Measurements from ENCODE around the gene KDM5B.
"Not testable (repeated sequence)": the region's sequence is repeated elsewhere in the genome, so short reads cannot be mapped to it uniquely, and the experiment has no call there.

KDM5B gene

DNA sequence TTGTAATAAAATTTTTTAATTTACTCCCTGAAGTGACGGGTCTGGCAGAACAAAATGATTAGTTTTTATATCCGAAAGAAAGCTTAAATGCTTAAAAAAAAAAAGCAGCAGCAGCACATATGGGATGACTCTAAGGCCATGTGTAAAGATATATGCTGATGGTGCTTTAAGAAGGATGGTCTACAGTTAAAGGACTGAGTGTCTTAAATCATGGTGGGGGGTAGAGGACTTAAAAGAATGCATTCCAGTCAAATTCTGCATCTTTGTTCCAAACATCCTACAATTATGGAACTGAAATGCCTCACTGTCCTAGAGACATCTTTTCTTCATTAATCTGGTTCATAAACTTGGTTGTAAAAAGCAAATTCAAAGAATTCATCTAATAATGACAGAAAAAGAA is 7.0 kb downstream of the KDM5B start:
- TF ChIP-seq, protein P1, sequence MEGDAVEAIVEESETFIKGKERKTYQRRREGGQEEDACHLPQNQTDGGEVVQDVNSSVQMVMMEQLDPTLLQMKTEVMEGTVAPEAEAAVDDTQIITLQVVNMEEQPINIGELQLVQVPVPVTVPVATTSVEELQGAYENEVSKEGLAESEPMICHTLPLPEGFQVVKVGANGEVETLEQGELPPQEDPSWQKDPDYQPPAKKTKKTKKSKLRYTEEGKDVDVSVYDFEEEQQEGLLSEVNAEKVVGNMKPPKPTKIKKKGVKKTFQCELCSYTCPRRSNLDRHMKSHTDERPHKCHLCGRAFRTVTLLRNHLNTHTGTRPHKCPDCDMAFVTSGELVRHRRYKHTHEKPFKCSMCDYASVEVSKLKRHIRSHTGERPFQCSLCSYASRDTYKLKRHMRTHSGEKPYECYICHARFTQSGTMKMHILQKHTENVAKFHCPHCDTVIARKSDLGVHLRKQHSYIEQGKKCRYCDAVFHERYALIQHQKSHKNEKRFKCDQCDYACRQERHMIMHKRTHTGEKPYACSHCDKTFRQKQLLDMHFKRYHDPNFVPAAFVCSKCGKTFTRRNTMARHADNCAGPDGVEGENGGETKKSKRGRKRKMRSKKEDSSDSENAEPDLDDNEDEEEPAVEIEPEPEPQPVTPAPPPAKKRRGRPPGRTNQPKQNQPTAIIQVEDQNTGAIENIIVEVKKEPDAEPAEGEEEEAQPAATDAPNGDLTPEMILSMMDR (IDR thresholded peaks at IDR 0.05; ENCODE audit: control insufficient read depth, extremely low read depth, insufficient read depth), result no peak
- DNase-seq (ENCODE audit: low read depth), result no peak

DNA sequence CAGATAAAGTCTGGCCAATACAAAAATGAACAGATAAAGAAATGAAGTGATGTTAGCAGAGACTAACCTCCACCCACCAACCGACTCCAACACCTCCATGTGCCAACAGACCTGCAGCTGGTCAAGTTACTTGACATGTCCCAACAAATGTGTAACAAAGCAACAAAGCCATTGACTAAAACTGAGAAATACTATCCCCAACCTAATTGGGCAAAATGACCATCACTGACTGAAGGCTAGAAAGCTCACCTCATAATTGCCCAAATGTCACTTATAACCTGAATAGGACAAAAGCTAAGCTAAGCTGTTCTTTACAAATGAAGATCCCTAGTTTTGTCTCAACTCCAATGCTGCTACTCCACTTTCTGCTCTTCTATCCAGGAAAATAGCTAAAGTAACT is 7.5 kb downstream of the KDM5B start:
- TF ChIP-seq, protein P1 (IDR thresholded peaks at IDR 0.05; ENCODE audit: control insufficient read depth, extremely low read depth, insufficient read depth), result no peak
- DNase-seq (ENCODE audit: low read depth), result no peak
- H3K4me3 ChIP-seq (ENCODE audit: low read depth, low read length), result no peak overlapping the region

More for the DNA sequence above, 7.0 kb downstream of the KDM5B start:
- no peak overlapping the region for H3K4me3 ChIP-seq (ENCODE audit: low read depth, low read length)

DNA sequence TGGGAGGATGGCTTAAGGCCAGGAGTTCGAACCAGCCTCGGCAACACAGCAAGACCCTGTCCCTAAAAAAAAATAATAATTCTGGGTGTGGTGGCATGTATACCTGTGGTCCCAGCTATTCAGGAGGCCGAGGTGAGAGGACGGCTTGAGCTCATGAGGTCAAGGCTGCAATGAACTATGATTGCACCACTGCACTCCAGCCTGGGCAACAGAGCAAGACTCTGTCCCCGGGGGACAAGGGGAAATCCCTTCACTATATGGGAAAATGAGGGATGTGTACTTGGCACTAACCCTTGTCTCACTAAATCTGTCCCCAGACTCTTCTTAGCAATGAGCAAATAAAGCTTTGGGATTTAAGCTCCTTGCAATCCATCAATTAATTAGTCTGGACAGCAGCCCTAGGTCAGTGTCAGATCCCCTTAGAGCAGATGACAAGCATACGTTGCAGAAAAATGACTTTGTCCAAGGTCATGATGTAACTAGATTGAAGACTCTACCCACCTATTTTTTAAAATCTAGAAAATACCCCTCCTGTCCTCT is 9.4 kb downstream of the KDM5B start:
- TF ChIP-seq, protein P1 (IDR thresholded peaks at IDR 0.05; ENCODE audit: control insufficient read depth, extremely low read depth, insufficient read depth), result no peak
- H3K4me3 ChIP-seq (ENCODE audit: low read depth, low read length), result no peak overlapping the region
- DNase-seq (ENCODE audit: low read depth), result no peak

DNA sequence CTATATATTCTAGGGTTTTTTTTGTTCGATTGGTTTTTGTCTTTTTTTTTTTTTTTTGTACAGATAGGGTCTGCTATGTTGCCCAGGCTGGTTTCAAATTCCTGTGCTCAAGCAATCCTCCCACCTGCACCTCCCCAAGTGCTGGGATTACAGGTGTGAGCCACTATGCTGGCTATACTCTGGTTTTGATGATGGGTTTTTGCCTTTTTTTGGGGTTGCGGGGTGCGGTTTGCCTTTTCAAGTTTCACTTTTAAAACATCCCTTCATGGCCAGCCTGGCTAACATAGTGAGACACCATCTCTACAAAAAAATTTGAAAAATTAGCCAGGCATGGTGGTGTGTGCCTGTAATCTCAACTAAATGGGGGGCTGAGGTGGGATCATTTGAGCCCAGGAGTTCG is 10.0 kb downstream of the KDM5B start:
- no peak for DNase-seq (ENCODE audit: low read depth)
- TF ChIP-seq, protein P1 (IDR thresholded peaks at IDR 0.05; ENCODE audit: control insufficient read depth, extremely low read depth, insufficient read depth), result no peak
- H3K4me3 ChIP-seq (ENCODE audit: low read depth, low read length), result no peak overlapping the region

DNA sequence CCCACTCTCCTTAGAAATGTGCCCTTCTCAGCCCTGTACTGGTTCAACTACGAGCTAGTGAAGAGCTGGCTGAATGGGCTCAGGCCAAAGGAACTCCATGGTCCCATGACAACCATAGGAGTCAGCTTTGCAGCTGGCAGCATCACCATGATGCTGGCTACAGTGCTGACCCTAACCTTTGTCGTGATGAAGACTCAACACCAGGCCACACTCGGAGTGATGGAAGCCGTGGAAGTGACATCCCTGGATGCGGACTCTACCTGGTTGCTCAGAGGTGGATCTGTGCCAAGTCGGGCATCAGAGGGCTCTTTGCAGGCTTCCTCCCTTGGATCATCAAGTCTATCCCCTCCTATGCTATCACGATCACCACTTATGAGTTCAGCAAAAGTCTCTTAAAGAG is 11.6 kb downstream of the KDM5B start:
- TF ChIP-seq, protein P1 (IDR thresholded peaks at IDR 0.05; ENCODE audit: control insufficient read depth, extremely low read depth, insufficient read depth), result no peak
- no peak overlapping the region for H3K4me3 ChIP-seq (ENCODE audit: low read depth, low read length)

DNA sequence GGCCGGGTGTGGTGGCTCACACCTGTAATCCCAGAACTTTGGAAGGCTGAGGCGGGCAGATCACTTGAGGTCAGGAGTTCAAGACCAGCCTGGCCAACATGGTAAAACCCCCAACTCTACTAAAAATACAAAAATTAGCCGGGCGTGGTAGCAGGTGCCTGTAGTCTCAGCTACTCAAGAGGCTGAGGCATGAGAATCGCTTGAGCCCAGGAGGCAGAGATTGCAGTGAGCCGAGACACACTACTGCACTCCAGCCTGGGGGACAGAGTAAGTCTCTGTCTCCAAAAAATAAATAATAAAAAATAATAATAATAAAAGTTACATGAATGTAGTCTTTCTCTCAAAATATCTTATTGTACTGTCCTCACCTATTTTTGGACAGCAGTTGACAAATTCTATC is 13.3 kb downstream of the KDM5B start:
- not testable (repeated sequence) for H3K4me3 ChIP-seq (ENCODE audit: low read depth, low read length); DNase-seq (ENCODE audit: low read depth)

More for the DNA sequence above, 11.6 kb downstream of the KDM5B start:
- no peak for DNase-seq (ENCODE audit: low read depth)

DNA sequence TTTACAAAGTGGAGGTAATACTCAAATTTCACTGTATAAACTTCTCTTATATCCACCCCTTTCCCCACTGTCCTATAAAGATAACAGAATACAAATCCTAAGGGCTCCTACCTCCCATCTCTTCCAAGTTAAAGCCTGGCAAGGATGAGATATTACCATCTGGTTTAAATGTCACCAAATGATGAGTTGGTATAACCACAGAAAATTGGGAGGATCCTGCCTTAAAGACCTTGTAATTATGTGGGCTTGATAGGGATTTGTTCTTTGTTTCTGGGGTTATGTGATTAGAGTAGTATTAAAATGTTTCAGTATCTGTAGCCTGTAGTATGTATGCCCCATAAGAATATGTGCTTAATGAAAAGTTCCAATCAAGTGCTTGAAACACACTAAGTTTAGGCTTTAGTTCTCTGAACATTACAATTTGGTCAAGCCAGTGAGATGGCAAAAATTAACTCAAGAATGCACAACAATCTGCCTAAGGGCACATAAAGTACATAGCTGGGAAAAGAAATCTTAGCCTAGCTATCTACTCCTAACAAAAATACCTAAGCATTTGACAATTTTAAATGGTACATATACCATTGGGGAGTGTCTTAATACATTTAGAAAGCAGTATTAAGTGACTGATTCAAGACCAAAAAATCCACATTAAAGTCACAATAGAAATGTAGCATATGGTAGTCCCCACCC is 14.0 kb downstream of the KDM5B start:
- TF ChIP-seq, protein P1 (IDR thresholded peaks at IDR 0.05; ENCODE audit: control insufficient read depth, extremely low read depth, insufficient read depth), result no peak
- H3K4me3 ChIP-seq (ENCODE audit: low read depth, low read length), result no peak overlapping the region
- DNase-seq (ENCODE audit: low read depth), result no peak

Data from LNCaP clone FGC (cell line).